ENCODE data around the gene ZFAND3. TPM values are rescaled to one million over a fixed set of nuclear protein-coding genes. Genes with fewer than 3 reads are reported as not detected.

Gene ZFAND3
- total and polyA plus RNA-seq, 2 experiments from 2014 or later = 16.9 to 28.2 TPM

DNA sequence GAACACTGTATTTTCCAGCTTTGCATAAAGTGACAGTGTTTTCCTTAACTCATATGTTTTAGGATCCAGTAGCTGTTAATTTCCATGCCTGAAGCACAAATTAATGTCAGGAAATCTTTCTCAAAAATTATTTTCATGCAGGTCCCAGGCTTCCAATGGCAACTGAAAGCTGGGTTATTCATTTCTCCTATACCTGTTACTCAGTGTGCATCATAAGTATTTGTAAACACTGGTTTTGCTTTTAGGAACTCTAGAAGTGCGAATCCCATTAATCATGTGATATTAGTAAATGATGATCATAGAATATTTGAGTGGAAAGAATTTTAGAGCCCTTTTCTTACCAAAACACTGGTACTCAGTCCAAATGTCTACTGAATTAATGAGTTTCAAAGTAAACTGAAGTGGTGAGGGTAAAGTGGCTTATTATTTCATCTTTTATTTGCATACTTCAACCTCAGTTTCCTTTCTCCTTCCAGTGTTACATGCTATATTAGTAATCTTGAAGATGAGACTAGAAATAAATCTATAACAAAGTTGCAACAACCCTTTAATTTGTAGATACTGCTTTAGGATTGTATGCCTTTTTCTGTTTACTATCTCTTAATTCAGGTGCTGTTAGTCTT, 124.0 kb downstream of the ZFAND3 start:
- no peak overlapping the region for H3K27ac Mint-ChIP-seq
- Histone ChIP-seq H4K20me1 (replicated peaks; ENCODE audit: insufficient read depth) (peaks cover 25% of the 10 kb centered on the region), H3K27me3 (ENCODE audit: insufficient read depth) (no peaks in the 10 kb centered on the region), H3F3A (replicated peaks; ENCODE audit: low read depth) (no peaks in the 10 kb centered on the region), H3K4me1 (ENCODE audit: insufficient read depth) (peaks cover 9% of the 10 kb centered on the region; the same call in 1 of the 2 replicates), H2AFZ (no peak overlapping the region), H3K79me2 (replicated peaks; ENCODE audit: insufficient read depth) (peaks cover 80% of the 10 kb centered on the region), H3K36me3 (ENCODE audit: insufficient read depth) (no peaks in the 10 kb centered on the region), H3K9me2 (ENCODE audit: insufficient read depth) (no peaks in the 10 kb centered on the region), H3K4me3 (no peak overlapping the region), H3K4me2 (no peak overlapping the region), H3K27ac (ENCODE audit: low read depth) (no peak overlapping the region)
- ATAC-seq = no peak
- no peaks in the 10 kb centered on the region; the same call in 2 of the 3 replicates for H3K36me3 Mint-ChIP-seq (ENCODE audit: low read depth)
- H3K4me3 Mint-ChIP-seq = no peak overlapping the region
- no peaks in the 10 kb centered on the region for H3K9me3 Mint-ChIP-seq
- TF ChIP-seq, protein P1, sequence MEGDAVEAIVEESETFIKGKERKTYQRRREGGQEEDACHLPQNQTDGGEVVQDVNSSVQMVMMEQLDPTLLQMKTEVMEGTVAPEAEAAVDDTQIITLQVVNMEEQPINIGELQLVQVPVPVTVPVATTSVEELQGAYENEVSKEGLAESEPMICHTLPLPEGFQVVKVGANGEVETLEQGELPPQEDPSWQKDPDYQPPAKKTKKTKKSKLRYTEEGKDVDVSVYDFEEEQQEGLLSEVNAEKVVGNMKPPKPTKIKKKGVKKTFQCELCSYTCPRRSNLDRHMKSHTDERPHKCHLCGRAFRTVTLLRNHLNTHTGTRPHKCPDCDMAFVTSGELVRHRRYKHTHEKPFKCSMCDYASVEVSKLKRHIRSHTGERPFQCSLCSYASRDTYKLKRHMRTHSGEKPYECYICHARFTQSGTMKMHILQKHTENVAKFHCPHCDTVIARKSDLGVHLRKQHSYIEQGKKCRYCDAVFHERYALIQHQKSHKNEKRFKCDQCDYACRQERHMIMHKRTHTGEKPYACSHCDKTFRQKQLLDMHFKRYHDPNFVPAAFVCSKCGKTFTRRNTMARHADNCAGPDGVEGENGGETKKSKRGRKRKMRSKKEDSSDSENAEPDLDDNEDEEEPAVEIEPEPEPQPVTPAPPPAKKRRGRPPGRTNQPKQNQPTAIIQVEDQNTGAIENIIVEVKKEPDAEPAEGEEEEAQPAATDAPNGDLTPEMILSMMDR (conservative IDR thresholded peaks at IDR 0.05; ENCODE audit: low read depth in 2 of 2) = no peak
- TF ChIP-seq, protein P2, sequence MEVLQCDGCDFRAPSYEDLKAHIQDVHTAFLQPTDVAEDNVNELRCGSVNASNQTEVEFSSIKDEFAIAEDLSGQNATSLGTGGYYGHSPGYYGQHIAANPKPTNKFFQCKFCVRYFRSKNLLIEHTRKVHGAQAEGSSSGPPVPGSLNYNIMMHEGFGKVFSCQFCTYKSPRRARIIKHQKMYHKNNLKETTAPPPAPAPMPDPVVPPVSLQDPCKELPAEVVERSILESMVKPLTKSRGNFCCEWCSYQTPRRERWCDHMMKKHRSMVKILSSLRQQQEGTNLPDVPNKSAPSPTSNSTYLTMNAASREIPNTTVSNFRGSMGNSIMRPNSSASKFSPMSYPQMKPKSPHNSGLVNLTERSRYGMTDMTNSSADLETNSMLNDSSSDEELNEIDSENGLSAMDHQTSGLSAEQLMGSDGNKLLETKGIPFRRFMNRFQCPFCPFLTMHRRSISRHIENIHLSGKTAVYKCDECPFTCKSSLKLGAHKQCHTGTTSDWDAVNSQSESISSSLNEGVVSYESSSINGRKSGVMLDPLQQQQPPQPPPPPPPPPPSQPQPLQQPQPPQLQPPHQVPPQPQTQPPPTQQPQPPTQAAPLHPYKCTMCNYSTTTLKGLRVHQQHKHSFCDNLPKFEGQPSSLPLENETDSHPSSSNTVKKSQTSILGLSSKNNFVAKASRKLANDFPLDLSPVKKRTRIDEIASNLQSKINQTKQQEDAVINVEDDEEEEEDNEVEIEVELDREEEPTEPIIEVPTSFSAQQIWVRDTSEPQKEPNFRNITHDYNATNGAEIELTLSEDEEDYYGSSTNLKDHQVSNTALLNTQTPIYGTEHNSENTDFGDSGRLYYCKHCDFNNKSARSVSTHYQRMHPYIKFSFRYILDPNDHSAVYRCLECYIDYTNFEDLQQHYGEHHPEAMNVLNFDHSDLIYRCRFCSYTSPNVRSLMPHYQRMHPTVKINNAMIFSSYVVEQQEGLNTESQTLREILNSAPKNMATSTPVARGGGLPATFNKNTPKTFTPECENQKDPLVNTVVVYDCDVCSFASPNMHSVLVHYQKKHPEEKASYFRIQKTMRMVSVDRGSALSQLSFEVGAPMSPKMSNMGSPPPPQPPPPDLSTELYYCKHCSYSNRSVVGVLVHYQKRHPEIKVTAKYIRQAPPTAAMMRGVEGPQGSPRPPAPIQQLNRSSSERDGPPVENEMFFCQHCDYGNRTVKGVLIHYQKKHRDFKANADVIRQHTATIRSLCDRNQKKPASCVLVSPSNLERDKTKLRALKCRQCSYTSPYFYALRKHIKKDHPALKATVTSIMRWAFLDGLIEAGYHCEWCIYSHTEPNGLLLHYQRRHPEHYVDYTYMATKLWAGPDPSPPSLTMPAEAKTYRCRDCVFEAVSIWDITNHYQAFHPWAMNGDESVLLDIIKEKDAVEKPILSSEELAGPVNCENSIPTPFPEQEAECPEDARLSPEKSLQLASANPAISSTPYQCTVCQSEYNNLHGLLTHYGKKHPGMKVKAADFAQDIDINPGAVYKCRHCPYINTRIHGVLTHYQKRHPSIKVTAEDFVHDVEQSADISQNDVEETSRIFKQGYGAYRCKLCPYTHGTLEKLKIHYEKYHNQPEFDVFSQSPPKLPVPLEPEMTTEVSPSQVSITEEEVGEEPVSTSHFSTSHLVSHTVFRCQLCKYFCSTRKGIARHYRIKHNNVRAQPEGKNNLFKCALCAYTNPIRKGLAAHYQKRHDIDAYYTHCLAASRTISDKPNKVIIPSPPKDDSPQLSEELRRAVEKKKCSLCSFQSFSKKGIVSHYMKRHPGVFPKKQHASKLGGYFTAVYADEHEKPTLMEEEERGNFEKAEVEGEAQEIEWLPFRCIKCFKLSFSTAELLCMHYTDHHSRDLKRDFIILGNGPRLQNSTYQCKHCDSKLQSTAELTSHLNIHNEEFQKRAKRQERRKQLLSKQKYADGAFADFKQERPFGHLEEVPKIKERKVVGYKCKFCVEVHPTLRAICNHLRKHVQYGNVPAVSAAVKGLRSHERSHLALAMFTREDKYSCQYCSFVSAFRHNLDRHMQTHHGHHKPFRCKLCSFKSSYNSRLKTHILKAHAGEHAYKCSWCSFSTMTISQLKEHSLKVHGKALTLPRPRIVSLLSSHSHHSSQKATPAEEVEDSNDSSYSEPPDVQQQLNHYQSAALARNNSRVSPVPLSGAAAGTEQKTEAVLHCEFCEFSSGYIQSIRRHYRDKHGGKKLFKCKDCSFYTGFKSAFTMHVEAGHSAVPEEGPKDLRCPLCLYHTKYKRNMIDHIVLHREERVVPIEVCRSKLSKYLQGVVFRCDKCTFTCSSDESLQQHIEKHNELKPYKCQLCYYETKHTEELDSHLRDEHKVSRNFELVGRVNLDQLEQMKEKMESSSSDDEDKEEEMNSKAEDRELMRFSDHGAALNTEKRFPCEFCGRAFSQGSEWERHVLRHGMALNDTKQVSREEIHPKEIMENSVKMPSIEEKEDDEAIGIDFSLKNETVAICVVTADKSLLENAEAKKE (CRISPR knock-in tag; IDR thresholded peaks at IDR 0.05) = no peak
- TF ChIP-seq, protein P3, sequence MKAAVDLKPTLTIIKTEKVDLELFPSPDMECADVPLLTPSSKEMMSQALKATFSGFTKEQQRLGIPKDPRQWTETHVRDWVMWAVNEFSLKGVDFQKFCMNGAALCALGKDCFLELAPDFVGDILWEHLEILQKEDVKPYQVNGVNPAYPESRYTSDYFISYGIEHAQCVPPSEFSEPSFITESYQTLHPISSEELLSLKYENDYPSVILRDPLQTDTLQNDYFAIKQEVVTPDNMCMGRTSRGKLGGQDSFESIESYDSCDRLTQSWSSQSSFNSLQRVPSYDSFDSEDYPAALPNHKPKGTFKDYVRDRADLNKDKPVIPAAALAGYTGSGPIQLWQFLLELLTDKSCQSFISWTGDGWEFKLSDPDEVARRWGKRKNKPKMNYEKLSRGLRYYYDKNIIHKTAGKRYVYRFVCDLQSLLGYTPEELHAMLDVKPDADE (IDR thresholded peaks at IDR 0.05) = no peak
- TF ChIP-seq STAT1 (IDR thresholded peaks at IDR 0.05; ENCODE audit: unreplicated experiment) (no peak), ZNF114 (CRISPR knock-in tag; IDR thresholded peaks at IDR 0.05) (no peak), NANOG (IDR thresholded peaks at IDR 0.05; ENCODE audit: borderline replicate concordance) (no peak), POLR2AphosphoS5 (IDR thresholded peaks at IDR 0.05; ENCODE audit: low read depth) (no peak), ZNF331 (CRISPR knock-in tag; IDR thresholded peaks at IDR 0.05; ENCODE audit: low read depth) (no peak), CREB1 (CRISPR knock-in tag; IDR thresholded peaks at IDR 0.05; ENCODE audit: low read depth) (no peak), EZH2 (IDR thresholded peaks at IDR 0.05; ENCODE audit: low read depth, unreplicated experiment) (no peak), JUNB (IDR thresholded peaks at IDR 0.05; ENCODE audit: unreplicated experiment) (no peak), EZH2phosphoT487 (IDR thresholded peaks at IDR 0.05; ENCODE audit: unreplicated experiment) (no peak)
- TF ChIP-seq, protein P4, sequence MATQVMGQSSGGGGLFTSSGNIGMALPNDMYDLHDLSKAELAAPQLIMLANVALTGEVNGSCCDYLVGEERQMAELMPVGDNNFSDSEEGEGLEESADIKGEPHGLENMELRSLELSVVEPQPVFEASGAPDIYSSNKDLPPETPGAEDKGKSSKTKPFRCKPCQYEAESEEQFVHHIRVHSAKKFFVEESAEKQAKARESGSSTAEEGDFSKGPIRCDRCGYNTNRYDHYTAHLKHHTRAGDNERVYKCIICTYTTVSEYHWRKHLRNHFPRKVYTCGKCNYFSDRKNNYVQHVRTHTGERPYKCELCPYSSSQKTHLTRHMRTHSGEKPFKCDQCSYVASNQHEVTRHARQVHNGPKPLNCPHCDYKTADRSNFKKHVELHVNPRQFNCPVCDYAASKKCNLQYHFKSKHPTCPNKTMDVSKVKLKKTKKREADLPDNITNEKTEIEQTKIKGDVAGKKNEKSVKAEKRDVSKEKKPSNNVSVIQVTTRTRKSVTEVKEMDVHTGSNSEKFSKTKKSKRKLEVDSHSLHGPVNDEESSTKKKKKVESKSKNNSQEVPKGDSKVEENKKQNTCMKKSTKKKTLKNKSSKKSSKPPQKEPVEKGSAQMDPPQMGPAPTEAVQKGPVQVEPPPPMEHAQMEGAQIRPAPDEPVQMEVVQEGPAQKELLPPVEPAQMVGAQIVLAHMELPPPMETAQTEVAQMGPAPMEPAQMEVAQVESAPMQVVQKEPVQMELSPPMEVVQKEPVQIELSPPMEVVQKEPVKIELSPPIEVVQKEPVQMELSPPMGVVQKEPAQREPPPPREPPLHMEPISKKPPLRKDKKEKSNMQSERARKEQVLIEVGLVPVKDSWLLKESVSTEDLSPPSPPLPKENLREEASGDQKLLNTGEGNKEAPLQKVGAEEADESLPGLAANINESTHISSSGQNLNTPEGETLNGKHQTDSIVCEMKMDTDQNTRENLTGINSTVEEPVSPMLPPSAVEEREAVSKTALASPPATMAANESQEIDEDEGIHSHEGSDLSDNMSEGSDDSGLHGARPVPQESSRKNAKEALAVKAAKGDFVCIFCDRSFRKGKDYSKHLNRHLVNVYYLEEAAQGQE (IDR thresholded peaks at IDR 0.05; ENCODE audit: unreplicated experiment) = no peak
- no peaks in the 10 kb centered on the region for H3K27me3 Mint-ChIP-seq (ENCODE audit: insufficient read depth, low read depth, poor library complexity)
- DNase-seq (ENCODE audit: low spot score) = no peak
- peaks cover 4% of the 10 kb centered on the region; the same call in 2 of the 3 replicates for H3K4me1 Mint-ChIP-seq

Measured in GM23338 (cell line).